ENCODE data around the gene MARK4.

Gene MARK4

DNA sequence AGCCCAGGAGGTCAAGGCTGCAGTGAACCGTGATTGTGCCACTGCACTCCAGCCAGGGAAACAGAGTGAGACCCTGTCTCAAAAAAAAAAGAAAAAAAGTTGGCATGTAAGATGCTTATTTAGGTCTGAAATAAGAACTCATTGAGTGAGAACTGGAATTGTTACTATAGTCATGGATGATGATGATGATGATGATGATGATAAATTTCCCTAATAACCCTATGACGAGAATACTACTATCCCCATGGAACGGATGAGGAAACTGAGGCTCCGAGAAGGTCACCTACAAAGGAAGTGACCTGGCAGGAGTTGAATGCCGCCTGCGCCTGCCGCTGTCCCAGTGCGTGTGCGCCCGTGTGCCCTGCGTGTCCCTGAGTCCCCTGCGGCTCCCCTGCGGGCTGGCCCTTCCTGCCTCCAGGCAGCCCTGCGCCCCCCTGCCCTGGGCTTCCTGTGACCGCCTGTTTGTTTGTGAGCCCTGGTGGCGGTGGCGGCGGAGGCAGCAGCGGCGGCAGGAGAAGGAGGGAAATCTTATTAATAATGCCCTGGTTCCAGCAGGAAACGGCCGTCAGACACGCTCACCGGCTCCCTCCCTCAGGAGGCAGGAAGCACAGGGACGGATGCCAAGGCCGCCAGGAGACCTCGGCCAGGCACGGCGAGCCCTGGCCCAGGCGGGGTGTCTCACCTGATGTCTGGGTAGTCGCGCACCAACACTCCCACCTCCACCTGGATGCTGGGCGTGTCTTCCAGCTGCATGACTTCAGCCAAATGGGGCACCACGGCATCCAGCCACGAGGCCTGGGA lies 35.5 kb upstream of the MARK4 start:
- H3K36me3 Mint-ChIP-seq (ENCODE audit: low read depth) = no peaks in the 10 kb centered on the region
- H3K4me3 Mint-ChIP-seq = peak overlapping the region in 2 of 3 experiments; percentile 36 to 64
- TF ChIP-seq, protein P1, sequence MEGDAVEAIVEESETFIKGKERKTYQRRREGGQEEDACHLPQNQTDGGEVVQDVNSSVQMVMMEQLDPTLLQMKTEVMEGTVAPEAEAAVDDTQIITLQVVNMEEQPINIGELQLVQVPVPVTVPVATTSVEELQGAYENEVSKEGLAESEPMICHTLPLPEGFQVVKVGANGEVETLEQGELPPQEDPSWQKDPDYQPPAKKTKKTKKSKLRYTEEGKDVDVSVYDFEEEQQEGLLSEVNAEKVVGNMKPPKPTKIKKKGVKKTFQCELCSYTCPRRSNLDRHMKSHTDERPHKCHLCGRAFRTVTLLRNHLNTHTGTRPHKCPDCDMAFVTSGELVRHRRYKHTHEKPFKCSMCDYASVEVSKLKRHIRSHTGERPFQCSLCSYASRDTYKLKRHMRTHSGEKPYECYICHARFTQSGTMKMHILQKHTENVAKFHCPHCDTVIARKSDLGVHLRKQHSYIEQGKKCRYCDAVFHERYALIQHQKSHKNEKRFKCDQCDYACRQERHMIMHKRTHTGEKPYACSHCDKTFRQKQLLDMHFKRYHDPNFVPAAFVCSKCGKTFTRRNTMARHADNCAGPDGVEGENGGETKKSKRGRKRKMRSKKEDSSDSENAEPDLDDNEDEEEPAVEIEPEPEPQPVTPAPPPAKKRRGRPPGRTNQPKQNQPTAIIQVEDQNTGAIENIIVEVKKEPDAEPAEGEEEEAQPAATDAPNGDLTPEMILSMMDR (IDR thresholded peaks at IDR 0.05; ENCODE audit: unreplicated experiment in 3 of 3) = no peak
- H3K4me1 Mint-ChIP-seq = peaks cover 31% of the 10 kb centered on the region
- H3K27ac Mint-ChIP-seq = peak overlapping the region in 1 of 3 experiments; percentile 11
- H3K27me3 Mint-ChIP-seq (ENCODE audit: low read depth) = peaks cover 78% of the 10 kb centered on the region
- no peaks in the 10 kb centered on the region for H3K9me3 Mint-ChIP-seq

DNA sequence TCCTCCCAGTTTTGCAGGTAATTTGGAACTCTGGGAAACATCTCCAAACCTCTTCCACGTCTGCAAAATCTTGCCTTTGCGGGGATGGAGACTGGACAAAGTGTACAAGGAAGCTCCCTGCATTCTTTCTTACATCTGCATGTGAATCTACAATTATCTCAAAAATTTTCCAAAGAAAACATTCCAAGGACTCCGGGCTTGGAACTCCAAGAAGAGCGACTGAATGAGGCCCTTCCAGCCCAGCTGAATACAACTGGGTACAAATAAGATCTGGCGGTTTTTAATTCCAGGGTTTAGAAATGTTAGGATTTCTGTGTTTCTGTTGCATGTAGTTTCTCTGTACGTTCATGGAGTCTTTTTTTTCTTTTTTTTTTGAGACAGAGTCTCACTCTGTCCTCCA lies 34.4 kb upstream of the MARK4 start:
- Mint-ChIP-seq H3K27me3 (ENCODE audit: low read depth) (peaks cover 76% of the 10 kb centered on the region), H3K36me3 (ENCODE audit: low read depth) (no peaks in the 10 kb centered on the region), H3K9me3 (no peaks in the 10 kb centered on the region), H3K4me3 (peak overlapping the region in 2 of 3 experiments; percentile 32 to 59), H3K4me1 (peaks cover 31% of the 10 kb centered on the region), H3K27ac (peak overlapping the region; percentile 55 to 87 (median 83))
- TF ChIP-seq, protein P1 (IDR thresholded peaks at IDR 0.05; ENCODE audit: unreplicated experiment in 3 of 3) = no peak

GRCh38 chr19:45217193-45217956 lies 33.7 kb upstream of the MARK4 start:
- H3K27me3 Mint-ChIP-seq (ENCODE audit: low read depth) = peaks cover 83% of the 10 kb centered on the region
- peak overlapping the region; percentile 23 to 59 (median 32) for H3K4me3 Mint-ChIP-seq
- TF ChIP-seq, protein P1 (IDR thresholded peaks at IDR 0.05; ENCODE audit: unreplicated experiment in 3 of 3) = no peak
- H3K27ac Mint-ChIP-seq = peak overlapping the region; percentile 55 to 87 (median 83)
- peaks cover 27% of the 10 kb centered on the region for H3K4me1 Mint-ChIP-seq
- no peaks in the 10 kb centered on the region for H3K9me3 Mint-ChIP-seq
- no peaks in the 10 kb centered on the region for H3K36me3 Mint-ChIP-seq (ENCODE audit: low read depth)

- no peaks in the 10 kb centered on the region for H3K36me3 Mint-ChIP-seq (ENCODE audit: low read depth)
- H3K27ac Mint-ChIP-seq = no peak overlapping the region
- H3K4me1 Mint-ChIP-seq = peaks cover 27% of the 10 kb centered on the region
- H3K27me3 Mint-ChIP-seq (ENCODE audit: low read depth) = peaks cover 82% of the 10 kb centered on the region
- no peaks in the 10 kb centered on the region for H3K9me3 Mint-ChIP-seq
- H3K4me3 Mint-ChIP-seq = peak overlapping the region in 1 of 3 experiments; percentile 11
- TF ChIP-seq, protein P1 (IDR thresholded peaks at IDR 0.05; ENCODE audit: unreplicated experiment in 3 of 3) = no peak
Observed at GRCh38 chr19:45217957-45218334, 33.1 kb upstream of the MARK4 start.

DNA sequence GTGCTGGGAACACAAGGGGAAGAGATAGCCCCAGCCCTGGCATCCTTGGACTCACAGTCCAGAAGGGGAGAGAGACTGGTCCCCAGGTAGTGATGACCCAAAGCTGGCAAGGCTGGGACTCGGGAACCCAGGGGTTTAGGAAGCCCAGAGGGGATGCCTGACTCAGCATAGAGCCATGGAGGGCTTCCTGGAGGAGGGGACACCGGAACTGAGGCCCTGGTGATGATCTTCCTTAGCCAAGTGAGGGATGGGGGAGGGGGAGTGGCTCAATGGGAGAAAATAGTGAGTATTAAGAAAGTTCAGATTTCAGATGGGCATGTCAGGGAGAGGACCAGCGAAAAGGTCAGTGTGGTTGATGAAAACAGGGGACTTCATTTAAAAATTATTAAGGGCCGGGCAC lies 32.6 kb upstream of the MARK4 start:
- TF ChIP-seq, protein P1 (IDR thresholded peaks at IDR 0.05; ENCODE audit: unreplicated experiment in 3 of 3) = no peak
- no peaks in the 10 kb centered on the region for H3K36me3 Mint-ChIP-seq (ENCODE audit: low read depth)
- H3K27me3 Mint-ChIP-seq (ENCODE audit: low read depth) = peaks cover 84% of the 10 kb centered on the region

More for the DNA sequence above, 32.6 kb upstream of the MARK4 start:
- no peaks in the 10 kb centered on the region for H3K9me3 Mint-ChIP-seq
- H3K27ac Mint-ChIP-seq = peak overlapping the region in 2 of 3 experiments; percentile 38 to 78
- H3K4me3 Mint-ChIP-seq = peak overlapping the region in 2 of 3 experiments; percentile 31 to 42
- peaks cover 27% of the 10 kb centered on the region for H3K4me1 Mint-ChIP-seq

Data from nephron (organoid).